Measurements from ENCODE around the gene WDR17.
A peak's percentile ranks its signal among the peaks of the same experiment; 100 is the strongest.

The WDR17 gene

GRCh38 chr4:176065435-176066291 lies at the start of gene WDR17:
WDR17 (plus strand) TSS chr4:176065841; CDS start chr4:176111581, 45,740 bp downstream.
- DNase-seq, result peak; percentile 83 to 94

GRCh38 chr4:176016601-176017000 lies 49.0 kb upstream of the WDR17 start:
- DNase-seq, result no peak

- DNase-seq, result no peak
Measured at GRCh38 chr4:176020481-176021085, 45.1 kb upstream of the WDR17 start.

- no peak for DNase-seq
Measured at GRCh38 chr4:176030391-176030790, 35.2 kb upstream of the WDR17 start.

- no peak for DNase-seq
Measured at GRCh38 chr4:176031922-176032321, 33.7 kb upstream of the WDR17 start.

- no peak for DNase-seq
Measured at GRCh38 chr4:176032454-176032853, 33.2 kb upstream of the WDR17 start.

- DNase-seq, result peak in 1 of 2 experiments; percentile 23
Measured at GRCh38 chr4:176034499-176034898, 31.1 kb upstream of the WDR17 start.

- no peak for DNase-seq
Measured at GRCh38 chr4:176034936-176035335, 30.7 kb upstream of the WDR17 start.

GRCh38 chr4:176036585-176037205 lies 28.9 kb upstream of the WDR17 start:
- no peak for DNase-seq

GRCh38 chr4:176038789-176039188 lies 26.9 kb upstream of the WDR17 start:
- DNase-seq, result no peak

- DNase-seq, result no peak
Measured at GRCh38 chr4:176042195-176042594, 23.4 kb upstream of the WDR17 start.

- no peak for DNase-seq
Measured at GRCh38 chr4:176043838-176044588, 21.6 kb upstream of the WDR17 start.

GRCh38 chr4:176044589-176044951 lies 21.1 kb upstream of the WDR17 start:
- DNase-seq, result no peak

GRCh38 chr4:176048631-176049030 lies 17.0 kb upstream of the WDR17 start:
- DNase-seq, result no peak

- no peak for DNase-seq
Measured at GRCh38 chr4:176052744-176053143, 12.9 kb upstream of the WDR17 start.

GRCh38 chr4:176053785-176054184 lies 11.9 kb upstream of the WDR17 start:
- no peak for DNase-seq

- no peak for DNase-seq
Measured at GRCh38 chr4:176054942-176055341, 10.7 kb upstream of the WDR17 start.

GRCh38 chr4:176063718-176064117 lies 1.9 kb upstream of the WDR17 start:
- DNase-seq, result no peak

- DNase-seq, result no peak
Measured at GRCh38 chr4:176064539-176064938, 1.1 kb upstream of the WDR17 start.

GRCh38 chr4:176066757-176067156 lies 1.1 kb downstream of the WDR17 start:
- no peak for DNase-seq

GRCh38 chr4:176077561-176077960 lies 11.9 kb downstream of the WDR17 start:
- DNase-seq, result no peak

- no peak for DNase-seq
Measured at GRCh38 chr4:176084769-176085168, 19.1 kb downstream of the WDR17 start.

- no peak for DNase-seq
Measured at GRCh38 chr4:176090115-176090514, 24.5 kb downstream of the WDR17 start.

Measured in NCI-H524 (cell line).